Mucosa of rectum (tissue), 2 donors: ENCODE measurements around the gene NR2C2AP.

Experiments
- H3K27ac ChIP-seq, 2 donors: one replicate each; pipeline ENCODE4 v1.7.0; 2013; ENCODE audit warnings: inconsistent platforms in 2 of 2, low read depth in 2 of 2, low read length in 2 of 2
- H3K27me3 ChIP-seq, 2 donors: one replicate each; pipeline ENCODE4 v1.7.0; 2013; ENCODE audit warnings: low read length in 2 of 2; ENCODE audit not compliant: control insufficient read depth in 2 of 2, insufficient read depth in 2 of 2
- H3K36me3 ChIP-seq, 2 donors: one replicate each; pipeline ENCODE4 v1.7.0; 2013; ENCODE audit warnings: low read length in 2 of 2; ENCODE audit not compliant: control insufficient read depth in 2 of 2, insufficient read depth in 2 of 2
- H3K4me1 ChIP-seq, 2 donors: one replicate each; pipeline ENCODE4 v1.7.0; 2013; ENCODE audit warnings: low read length in 2 of 2, mild to moderate bottlenecking in 1 of 2; ENCODE audit not compliant: control insufficient read depth in 2 of 2, insufficient read depth in 2 of 2
- H3K4me3 ChIP-seq, 2 donors: one replicate each; pipeline ENCODE4 v1.7.0; 2013; ENCODE audit warnings: low read length in 2 of 2
- H3K9ac ChIP-seq, 2 donors: one replicate each; pipeline ENCODE4 v1.7.0; 2013; ENCODE audit warnings: low read length in 2 of 2, low read depth in 1 of 2, mild to moderate bottlenecking in 1 of 2
- H3K9me3 ChIP-seq, 2 donors: one replicate each; pipeline ENCODE4 v1.7.0; 2013; ENCODE audit warnings: low read length in 2 of 2; ENCODE audit not compliant: control insufficient read depth in 2 of 2
- donor health status: healthy.
- donor health status: Normal muscosa, but diverticular disease.

NR2C2AP gene, protein sequence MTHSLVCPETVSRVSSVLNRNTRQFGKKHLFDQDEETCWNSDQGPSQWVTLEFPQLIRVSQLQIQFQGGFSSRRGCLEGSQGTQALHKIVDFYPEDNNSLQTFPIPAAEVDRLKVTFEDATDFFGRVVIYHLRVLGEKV

DNA sequence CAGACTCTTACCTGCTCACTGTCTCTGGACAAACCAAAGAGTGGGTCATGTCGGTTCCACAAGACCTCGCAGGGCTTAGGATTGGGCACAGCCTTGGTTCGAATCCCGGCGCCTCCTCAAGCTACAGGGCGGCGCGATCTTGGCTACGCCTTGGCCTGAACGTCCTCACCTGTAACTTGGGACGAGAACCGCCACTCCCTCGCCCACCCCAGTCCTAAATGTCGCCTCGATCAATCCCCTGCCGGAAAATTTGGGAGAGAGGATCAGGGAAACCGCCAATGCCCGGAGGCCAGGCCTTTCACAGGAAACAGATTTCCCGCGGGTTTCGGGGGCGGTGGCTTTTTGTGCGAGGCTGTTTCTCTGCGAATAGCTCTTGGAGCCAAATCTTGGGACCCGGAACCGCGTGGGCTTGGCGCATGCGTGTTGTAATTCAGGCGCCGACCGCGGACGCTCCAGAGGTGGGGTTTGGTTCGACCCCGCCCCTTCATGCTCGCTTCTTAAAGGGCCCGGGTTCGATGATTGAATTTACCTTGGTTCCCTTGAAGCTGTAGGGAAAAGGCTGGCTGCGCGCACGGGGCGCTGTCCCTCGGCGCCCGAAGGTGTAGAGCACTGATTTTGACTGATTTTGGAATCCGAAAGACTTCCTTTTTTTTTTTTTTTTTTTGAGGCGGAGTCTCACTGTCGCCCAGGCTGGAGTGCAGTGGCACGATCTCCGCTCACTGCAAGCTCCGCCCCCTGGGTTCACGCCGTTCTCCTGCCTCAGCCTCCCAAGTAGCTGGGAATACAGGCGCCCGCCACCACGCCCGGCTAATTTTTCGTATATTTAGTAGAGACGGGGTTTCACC lies at the start of gene NR2C2AP:
TSS of gene NR2C2AP (minus strand) at position 403 of the 845 bp plus-strand sequence. CDS start at position 49, 354 bp downstream.
- H3K9ac ChIP-seq, result peak within 1 kb of the TSS; percentile 78 to 80

DNA sequence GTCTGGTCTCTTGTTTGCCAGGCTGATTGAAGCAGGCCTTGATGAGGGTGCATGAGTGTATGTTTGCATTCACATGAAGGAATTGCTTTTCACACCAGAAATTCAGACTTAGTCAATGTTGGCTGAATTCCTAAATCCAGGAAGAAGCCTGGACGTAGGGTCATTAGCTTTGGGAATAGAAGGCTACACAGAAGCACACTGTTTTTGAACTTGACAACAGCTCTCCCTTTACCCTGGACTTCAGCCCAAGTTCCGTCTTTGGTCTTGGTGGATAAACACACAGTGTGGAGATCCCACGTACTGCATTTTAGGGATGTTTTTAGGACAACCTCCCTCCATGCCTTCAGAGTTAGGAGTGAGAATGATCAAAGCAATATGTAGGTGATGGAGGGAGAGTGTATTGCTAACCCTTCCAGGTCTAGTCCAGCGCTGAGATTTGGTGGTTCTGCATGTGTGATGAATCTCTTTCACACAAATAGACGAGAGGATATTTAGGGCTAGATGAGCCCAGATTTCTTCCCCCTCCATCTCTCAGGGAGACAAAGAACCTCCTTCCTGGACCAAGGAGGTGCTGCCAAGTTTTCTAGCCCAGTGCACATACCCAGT lies 47.1 kb upstream of the NR2C2AP start:
- Histone ChIP-seq H3K27ac (no peak overlapping the region), H3K27me3 (peaks cover 4 to 8% of the 10 kb centered on the region in 2 donors), H3K4me3 (no peak overlapping the region), H3K9ac (no peak overlapping the region), H3K9me3 (no peaks in the 10 kb centered on the region), H3K4me1 (no peaks in the 10 kb centered on the region), H3K36me3 (no peaks in the 10 kb centered on the region)

More for the DNA sequence above, at the start of gene NR2C2AP:
- Histone ChIP-seq H3K27me3 (peaks cover 0 to 2% of the 10 kb centered on the region in 2 donors), H3K4me1 (peaks cover 10 to 12% of the 10 kb centered on the region in 2 donors), H3K4me3 (peak within 1 kb of the TSS; percentile 81 to 88), H3K27ac (peak within 1 kb of the TSS; percentile 48 to 71), H3K36me3 (peaks cover 8 to 15% of the 10 kb centered on the region in 2 donors), H3K9me3 (peaks cover 0 to 7% of the 10 kb centered on the region in 2 donors)

DNA sequence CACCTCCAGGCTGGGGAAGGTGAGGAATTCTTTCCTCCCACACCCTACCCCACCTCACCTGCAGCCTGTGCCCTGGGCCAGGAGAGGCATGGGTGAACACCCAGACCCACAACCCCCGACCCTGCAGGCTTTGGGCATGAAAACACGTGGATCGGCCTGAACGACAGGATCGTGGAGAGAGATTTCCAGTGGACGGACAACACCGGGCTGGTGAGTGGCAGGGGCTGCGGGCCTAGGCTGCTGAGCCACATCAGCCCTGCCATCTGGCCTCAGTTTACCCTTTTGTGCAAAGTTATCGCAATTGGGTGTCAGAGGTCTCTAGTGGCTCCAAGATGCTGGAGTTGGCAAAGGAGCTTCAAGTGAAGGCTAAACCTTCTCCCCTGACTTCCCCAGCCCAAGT lies 37.3 kb upstream of the NR2C2AP start:
- no peaks in the 10 kb centered on the region for H3K9me3 ChIP-seq
- H3K4me1 ChIP-seq, result no peaks in the 10 kb centered on the region
- H3K27ac ChIP-seq, result no peak overlapping the region
- no peaks in the 10 kb centered on the region for H3K36me3 ChIP-seq
- peaks cover 3 to 7% of the 10 kb centered on the region in 2 donors for H3K27me3 ChIP-seq
- H3K4me3 ChIP-seq, result no peak overlapping the region
- no peak overlapping the region for H3K9ac ChIP-seq

DNA sequence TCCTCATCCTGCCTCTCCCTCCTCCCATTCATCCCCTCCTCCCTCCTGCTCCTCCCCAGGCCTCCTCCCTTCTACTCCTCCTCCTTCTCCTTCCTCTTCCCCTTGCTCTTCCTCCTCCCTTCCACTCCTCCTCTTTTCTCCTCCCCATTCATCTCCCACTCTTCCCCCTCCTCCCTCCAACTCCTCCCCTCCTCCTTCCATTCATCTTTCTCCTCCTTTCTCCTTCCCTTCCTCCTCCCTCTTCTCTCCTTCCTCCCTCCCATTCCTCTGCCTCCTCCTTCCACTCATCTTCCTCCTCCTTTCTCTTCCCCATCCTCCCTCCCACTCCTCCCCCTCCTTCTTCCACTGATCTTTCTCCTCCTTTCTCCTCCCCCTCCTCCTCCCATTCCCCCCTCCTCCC lies 36.5 kb upstream of the NR2C2AP start:
- Histone ChIP-seq H3K27ac (no peak overlapping the region), H3K27me3 (peaks cover 3 to 7% of the 10 kb centered on the region in 2 donors), H3K4me3 (no peak overlapping the region), H3K9ac (no peak overlapping the region), H3K9me3 (peaks cover 2 to 3% of the 10 kb centered on the region in 2 donors), H3K36me3 (no peaks in the 10 kb centered on the region), H3K4me1 (no peaks in the 10 kb centered on the region)

- no peaks in the 10 kb centered on the region for H3K4me1 ChIP-seq
- no peak overlapping the region for H3K27ac ChIP-seq
- H3K27me3 ChIP-seq, result peaks cover 3 to 7% of the 10 kb centered on the region in 2 donors
- H3K4me3 ChIP-seq, result no peak overlapping the region
- no peaks in the 10 kb centered on the region for H3K36me3 ChIP-seq
- H3K9ac ChIP-seq, result no peak overlapping the region
- peaks cover 6 to 10% of the 10 kb centered on the region in 2 donors for H3K9me3 ChIP-seq
These were observed 35.1 kb upstream of the NR2C2AP start for GRCh38 chr19:19238126-19238894.

- Histone ChIP-seq H3K27me3 (peaks cover 3 to 7% of the 10 kb centered on the region in 2 donors), H3K4me3 (no peak overlapping the region), H3K27ac (no peak overlapping the region), H3K36me3 (no peaks in the 10 kb centered on the region), H3K9ac (no peak overlapping the region), H3K9me3 (peaks cover 6 to 10% of the 10 kb centered on the region in 2 donors), H3K4me1 (no peaks in the 10 kb centered on the region)
These were observed 33.0 kb upstream of the NR2C2AP start for GRCh38 chr19:19236173-19236572.

DNA sequence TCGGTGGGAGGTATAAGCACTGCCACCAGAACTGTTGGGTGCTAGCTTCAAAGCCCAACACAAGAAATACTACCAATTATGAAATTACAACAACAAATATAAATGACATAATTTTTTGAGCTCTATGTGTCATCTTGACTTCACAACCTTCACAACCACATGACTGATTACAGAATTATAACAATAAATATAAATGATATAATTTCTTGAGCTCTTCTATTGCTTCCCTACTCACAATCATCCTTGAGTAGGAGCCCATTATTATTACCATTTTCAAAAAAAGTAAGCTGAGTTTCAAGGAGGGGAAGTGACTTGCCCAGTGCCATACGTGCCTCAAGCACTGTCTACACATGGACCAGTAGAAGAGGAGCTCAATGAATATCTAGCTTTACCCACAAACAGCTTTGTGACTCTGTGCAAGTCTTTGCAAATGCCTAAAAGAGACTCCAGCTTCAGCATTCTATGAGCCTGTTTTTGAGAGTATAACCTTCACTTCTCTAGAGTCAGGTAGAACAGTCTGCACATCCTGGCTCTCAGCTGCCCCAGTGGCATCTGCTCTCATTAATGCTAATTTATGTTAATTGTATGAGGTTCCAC lies 31.1 kb upstream of the NR2C2AP start:
- H3K27me3 ChIP-seq, result no peaks in the 10 kb centered on the region
- H3K9me3 ChIP-seq, result peaks cover 6 to 10% of the 10 kb centered on the region in 2 donors
- H3K36me3 ChIP-seq, result no peaks in the 10 kb centered on the region
- no peak overlapping the region for H3K9ac ChIP-seq
- H3K4me3 ChIP-seq, result no peak overlapping the region
- no peak overlapping the region for H3K27ac ChIP-seq
- no peaks in the 10 kb centered on the region for H3K4me1 ChIP-seq

GRCh38 chr19:19232261-19232721 lies 29.1 kb upstream of the NR2C2AP start:
- Histone ChIP-seq H3K4me1 (no peaks in the 10 kb centered on the region), H3K27me3 (no peaks in the 10 kb centered on the region), H3K9me3 (peaks cover 6 to 10% of the 10 kb centered on the region in 2 donors), H3K27ac (no peak overlapping the region), H3K9ac (no peak overlapping the region), H3K4me3 (no peak overlapping the region), H3K36me3 (no peaks in the 10 kb centered on the region)

- Histone ChIP-seq H3K4me3 (no peak overlapping the region), H3K4me1 (no peaks in the 10 kb centered on the region), H3K9ac (no peak overlapping the region), H3K36me3 (no peaks in the 10 kb centered on the region), H3K27me3 (peaks cover 0 to 3% of the 10 kb centered on the region in 2 donors), H3K27ac (no peak overlapping the region), H3K9me3 (peaks cover 6 to 10% of the 10 kb centered on the region in 2 donors)
These were observed 27.8 kb upstream of the NR2C2AP start for GRCh38 chr19:19230999-19231398.
